Activated CD4-positive, alpha-beta T cell treated with anti-CD3 and anti-CD28 coated beads, Interleukin-2, amount 50 U/mL, for 24 hours (primary cell): ENCODE results near the gene CELF5.
"Not testable (repeated sequence)": the region's sequence is repeated elsewhere in the genome, so short reads cannot be mapped to it uniquely, and the experiment has no call there.

Experiments used
- DNase-seq, 2 donors: peaks; one replicate each; pipeline ENCODE4 v3.0.0-alpha.2; 2020; ENCODE audit warnings: low read depth in 1 of 2, low spot score in 1 of 2

The CELF5 gene

DNA sequence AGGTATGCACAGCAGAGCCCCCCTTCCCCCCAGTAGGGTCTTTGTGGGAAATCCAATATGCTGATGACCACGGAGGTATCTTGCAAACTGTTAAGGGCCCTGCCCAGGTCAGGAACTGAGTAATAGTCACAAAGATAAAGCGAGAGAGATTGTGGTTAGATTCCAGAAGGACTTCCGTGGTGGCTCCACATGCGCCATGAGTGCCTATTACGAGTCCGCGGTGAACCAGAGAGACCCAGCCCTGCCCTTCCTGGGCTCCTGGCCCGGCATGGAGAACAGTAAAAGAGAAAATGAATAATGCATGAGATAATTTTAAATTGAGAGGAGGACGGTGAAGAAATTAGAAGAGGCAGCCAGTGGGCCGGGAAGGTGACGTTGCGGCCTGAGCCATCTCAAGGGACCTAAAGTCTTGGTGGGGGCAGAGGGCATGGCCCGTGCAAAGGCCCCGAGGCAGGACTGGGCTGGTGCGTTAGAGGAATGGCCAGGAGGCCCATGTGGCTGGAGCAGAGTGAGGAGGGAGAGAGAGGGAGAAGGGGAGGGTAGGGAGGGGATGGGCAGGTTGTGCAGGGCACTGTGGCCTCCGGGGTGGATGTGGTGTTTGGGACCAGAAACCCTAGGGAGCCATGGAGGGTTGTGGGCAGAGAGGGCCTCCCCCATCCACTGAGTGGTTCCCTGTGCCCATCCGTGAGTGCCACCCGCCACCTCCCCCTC is 95.3 kb downstream of the CELF5 start:
- DNase-seq, result no peak

DNA sequence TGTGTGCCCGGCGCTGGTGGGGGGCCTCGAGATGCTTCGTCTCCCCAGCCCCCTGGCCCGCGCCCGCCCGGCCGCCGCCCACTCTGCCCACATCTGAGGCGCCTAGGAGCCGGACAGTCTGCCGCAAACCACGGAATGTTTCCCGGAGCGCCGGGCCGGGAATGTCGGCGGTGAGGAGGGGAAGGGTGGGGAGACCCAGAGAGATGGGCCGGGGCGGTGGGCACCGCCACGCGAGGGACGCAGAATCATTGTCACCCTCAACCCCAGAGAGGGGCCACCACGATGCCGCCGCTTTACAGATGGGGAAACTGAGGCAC is 95.9 kb downstream of the CELF5 start:
- DNase-seq, result no peak

DNA sequence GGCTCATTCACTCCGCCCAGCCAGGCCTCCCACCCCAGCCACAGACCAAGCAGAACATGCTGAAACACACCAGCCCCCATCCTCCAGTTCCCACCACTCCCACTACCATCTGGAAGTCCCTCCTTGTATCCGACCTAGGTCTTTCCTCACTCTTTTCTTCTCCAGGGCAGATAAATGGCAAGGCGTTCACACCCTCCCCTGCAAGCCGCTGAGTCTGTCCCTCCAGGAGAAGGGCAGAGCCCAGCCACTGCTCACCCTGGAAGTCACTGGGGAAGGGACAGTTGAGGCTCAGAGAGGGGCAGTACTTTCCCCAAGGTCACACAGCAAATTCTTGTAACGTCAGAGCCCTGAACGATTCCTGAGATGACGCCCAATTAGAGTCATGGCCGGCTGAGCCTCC is 96.4 kb downstream of the CELF5 start:
- no peak for DNase-seq

DNA sequence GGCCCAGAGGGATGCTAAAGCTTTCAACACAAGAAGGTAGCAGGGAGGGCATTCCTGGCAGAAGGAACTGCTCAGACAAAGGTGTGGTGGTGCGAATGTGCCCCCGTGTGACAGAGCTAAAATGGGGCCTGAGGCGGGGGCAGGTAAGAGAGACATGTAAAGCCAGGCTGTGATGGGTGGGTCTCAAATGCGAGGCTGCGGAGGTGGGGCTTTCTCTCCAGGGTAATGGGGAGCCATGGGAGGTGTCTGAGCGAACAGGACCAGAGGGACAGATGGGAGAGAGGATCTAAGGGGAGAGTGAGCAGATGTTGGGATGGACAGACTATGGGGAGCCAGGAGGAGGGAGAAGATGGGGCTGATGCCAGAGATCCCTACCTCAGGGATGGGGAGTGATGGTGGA is 97.2 kb downstream of the CELF5 start:
- no peak for DNase-seq

DNA sequence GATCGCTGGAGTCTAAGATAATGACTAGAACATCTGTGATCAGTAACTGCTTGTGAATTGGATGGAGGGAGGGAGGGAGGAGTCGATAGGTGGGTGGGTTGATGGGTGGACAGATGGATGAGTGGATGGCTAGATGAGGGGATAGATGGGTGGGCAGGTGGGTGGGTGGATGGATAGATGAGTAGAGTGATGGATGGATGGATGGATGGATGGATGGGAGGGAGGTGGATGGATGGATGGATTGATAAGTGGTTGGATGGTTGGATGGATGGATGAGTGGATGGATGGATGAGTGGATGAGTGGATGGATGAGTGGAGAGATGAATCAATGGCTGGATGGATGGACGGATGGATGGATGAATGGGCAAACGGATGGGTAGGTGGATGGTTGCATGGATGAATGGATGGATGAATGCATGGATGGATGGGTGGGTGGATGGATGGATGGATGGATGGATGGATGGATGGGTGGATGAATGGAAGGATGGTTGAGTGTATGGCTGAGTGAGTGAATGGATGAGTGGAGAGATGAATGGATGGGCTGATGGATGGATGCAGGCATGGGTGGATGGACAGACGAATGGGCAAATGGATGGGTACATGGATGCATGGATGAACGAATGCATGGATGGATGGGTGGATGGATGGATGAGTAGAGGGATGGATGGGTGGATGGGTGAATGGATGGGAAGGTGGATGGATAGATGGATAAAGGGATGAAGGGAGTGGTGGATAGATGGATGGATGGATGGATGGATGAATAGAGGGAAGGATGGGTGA is 97.9 kb downstream of the CELF5 start:
- DNase-seq, result no peak

DNA sequence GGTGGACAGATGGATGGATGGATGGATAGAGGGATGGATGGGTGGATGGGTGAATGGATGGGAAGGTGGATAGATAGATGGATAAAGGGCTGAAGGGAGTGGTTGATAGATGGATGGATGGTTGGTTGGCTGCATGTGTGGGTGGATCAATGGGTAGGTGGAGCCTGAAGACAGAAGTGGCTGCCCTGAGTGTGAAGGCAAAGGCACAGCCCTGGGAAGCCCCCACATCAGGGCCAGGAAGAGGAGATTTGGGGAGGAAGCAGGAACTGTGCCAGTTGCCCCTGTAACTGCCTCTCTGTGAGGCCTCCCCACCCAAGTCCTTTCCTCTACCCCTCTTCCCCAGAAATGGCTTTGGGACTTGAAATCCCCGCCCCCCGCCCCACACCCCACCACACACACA is 98.6 kb downstream of the CELF5 start:
- no peak for DNase-seq

DNA sequence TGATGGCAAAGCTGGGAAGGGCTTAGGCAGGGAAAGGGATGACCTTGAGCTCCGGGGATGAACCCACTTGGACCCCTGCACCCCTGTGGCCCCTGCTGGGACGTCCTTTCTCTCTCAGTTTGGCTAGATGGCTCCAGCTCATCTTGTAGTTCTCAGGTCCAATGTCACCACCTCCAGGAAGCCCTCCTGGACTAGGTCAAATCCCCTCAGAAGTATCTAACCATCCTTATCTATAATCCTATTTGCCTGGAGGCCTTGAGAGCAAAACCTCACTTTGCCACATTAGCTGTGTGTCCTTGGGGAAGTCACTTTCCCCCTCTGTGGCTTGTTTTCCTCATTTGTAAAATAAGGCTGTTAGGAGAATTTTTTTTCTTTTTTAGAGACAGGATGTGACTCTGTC is 99.2 kb downstream of the CELF5 start:
- DNase-seq, result no peak

DNA sequence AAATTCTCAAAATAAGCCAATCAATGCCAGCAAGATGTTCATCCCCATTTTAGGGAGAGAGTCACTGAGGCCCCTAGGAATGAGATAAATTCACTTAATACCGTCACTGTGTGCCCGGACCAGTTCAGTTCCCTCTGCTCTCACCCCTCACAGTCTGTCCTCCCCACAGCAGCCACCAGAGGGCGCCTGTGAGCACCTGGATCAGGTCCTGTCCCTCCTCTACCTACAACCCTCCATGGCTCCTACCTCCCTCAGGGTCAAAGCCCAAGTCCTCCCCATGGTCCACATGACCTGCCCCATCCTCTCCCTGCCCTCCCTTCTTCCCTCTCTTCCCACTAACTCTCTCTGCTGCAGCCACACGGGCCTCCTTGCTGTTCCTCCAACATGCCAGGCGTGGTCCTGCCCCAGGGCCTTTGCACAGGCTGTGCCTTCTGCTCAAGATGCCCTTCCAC is 100.0 kb downstream of the CELF5 start:
- peak; percentile 69 to 71 for DNase-seq

DNA sequence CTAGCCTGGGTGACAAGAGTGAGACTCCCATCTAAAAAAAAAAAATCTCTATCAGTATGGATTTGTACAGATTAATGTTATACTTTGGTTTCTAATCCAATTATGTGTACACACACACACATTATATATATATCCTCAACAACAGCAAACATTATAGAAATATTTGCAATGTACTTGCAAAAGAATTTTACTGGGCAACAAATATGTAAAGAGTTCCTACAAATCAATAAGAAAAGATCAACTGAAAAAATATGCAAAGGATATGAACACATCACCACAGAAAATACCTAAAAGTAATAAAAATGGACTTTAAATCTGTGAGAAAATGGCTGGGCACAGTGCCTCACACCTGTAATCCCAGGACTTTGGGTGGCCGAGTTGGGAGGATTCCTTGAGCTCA is 101.0 kb downstream of the CELF5 start:
- no peak for DNase-seq

DNA sequence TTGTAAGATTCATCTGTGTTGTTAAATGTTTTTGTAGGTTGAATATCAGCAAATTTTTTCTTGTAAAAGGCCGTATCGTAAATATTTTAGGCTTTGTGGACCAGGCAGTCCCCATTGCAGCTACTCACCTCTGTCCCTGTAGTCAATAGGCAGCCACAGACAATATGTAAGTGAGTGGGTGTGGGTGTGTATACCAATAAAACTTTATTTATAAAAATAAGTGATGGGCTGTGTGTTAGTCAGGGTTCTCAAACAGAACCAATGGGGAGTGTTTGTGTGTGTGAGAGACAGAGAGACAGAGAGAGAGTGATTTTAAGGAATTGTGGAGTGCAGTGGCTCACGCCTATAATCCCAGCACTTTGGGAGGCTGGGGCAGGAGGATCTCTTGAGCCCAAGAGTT is 104.3 kb downstream of the CELF5 start:
- no peak for DNase-seq

DNA sequence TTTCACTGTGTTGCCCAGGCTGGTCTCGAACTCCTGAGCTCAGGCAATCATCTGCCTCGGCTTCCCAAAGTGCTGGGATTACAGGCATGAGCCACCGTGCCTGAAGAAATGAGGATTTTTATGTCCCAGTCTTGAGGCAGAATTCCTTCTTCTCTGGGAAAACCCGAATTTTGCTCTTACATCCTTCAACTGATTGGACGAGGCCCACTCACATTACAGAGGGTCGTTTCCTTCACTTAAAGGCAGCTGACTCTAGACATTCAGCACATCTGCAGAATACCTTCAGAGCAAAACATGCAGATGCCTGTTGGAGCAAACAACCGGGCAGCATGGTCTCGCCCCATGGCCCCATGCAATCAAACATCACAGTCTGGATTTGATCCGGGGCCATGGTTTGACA is 105.6 kb downstream of the CELF5 start:
- DNase-seq, result no peak

DNA sequence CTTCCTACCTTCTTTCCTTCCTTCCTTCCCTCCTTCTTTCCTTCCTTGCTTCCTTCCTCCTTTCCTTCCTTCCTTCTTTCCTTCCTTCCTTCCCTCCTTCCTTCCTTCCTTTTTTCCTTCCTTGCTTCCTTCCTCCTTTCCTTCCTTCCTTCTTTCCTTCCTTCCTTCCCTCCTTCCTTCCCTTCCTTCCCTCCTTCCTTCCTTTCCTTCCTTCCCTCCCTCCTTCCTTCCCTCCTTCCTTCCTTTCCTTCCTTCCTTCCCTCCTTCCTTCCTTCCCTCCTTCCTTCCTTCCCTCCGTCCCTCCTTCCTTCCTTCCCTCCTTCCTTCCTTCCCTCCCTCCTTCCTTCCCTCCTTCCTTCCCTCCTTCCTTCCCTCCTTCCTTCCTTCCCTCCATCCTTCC is 107.8 kb downstream of the CELF5 start:
- DNase-seq, result not testable (repeated sequence)

DNA sequence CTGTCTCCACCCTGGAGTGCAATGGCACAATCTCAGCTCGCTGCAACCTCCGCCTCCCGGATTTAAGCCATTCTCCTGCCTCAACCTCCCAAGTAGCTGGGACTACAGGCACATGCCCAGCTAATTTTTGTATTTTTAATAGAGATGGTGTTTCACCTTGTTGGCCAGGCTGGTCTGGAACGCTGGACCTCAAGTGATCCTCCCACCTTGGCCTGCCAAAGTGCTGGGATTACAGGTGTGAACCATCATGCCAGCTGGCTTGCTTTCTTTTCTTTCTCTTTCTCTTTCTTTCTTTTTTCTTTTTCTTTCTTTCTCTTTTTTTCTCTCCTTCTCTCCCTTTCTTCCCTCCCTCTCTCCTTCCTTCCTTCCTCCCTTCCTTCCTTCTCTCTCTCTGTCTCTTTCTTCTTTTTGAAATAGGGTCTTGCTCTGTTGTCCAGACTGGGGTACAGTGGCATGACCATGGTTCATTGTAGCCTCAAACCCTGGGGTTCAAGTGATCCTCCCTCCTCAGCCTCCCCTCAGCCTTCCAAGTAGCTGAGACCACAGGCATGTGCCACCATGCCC is 108.6 kb downstream of the CELF5 start:
- DNase-seq, result no peak

DNA sequence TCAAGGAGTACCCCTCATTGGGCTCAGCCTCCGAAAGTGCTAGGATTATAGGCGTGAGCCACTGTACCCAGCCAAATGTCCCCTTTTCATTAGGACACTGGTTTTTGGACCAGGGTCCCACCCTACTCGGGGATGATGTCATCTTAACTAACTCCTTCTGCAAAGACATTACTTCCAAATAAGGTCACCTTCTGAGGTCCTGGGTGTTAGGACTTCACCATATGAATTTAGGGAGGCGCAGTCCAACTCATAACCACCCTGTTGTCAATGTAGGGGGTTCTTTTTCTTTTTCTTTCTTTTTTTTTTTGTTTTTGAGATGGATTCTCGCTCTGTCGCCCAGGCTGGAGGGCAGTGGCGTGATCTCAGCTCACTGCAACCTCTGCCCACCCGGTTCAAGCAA is 109.2 kb downstream of the CELF5 start:
- no peak for DNase-seq

DNA sequence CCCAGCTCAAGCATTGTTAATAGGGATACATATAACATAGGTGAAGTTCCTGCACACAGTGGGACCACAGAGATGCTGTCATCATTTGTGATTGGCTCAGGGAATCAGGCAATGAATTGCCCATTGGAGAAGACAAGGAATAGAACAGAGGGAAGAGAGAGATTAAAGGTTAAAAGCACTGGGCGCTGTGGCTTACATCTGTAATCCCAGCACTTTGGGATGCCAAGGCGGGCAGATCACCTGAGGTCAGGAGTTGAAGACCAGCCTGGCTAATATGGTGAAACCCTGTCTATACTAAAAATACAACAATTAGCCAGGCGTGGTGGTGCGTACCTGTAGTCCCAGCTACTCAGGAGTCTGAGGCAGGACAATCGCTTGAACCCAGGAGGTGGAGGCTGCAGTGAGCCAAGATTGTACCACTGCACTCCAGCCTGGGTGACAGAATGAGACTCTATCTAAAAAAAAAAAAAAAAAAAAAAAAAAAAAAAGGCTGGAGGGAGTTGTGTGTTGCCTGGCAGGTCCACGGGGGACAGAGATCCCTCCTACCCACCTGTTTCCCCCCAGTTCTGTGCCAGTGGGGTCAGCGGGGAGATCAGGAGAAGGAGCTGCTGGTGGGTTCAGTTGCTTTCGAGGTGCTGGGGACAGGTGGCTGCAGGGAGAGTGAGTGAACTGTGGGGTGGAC is 110.4 kb downstream of the CELF5 start:
- not testable (repeated sequence) for DNase-seq

DNA sequence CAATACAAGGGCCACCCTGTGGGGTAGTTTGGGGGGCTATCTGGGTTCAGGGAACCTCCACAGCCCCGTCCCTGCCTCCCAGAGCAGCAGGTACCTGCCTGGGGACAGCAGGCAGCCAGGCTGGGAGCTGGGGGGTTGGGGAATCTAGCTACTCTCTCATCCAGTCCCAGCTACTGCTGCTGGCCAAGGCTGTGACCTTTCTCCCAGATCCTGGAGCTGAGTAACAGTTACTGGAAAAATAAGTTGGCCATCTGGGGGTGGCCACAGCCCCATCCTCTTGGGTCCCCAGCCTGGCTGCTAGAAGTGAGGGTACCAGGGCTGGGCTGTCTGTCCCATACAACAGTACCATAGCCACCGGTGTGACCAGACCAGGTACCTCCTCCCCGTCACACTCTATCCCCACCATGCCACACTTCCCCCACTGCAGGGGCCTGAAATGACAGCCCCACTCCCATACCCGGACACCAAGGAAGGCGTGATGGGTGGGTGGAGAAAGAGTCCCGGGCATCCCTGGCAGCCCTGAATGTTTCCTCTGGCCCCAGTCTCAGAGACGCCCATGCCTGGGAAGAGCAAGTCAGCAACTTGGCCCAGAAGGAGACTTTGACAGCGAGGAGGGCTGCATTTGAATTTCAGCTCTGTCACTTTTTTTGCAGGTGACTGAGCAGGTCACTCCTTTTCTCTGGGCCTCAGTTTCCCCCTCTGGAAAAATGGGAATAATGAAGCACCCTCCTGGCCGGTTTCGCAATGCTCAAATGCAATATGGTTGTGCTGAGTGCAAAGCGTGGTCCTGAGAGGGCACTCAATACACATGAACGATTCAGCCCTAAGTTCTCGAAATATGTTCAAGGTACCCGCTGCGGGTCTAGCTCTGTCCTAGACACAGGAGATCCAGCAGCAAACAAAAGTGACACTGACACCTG is 111.2 kb downstream of the CELF5 start:
- no peak for DNase-seq

DNA sequence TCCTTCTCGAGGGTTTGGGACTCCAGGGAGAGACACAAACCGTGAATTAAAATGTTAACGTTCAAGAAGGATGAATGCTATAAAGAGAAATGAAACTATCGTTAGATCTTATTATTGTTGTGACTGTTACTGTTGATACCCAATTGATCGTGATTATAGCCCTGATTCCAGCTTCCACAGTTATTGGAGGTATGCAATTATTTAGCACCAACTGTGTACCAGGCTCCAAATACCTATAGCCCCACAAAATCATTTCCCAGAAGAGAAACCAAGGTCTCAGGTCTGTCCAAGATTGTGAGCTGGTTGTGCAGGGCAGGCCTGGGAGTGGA is 111.9 kb downstream of the CELF5 start:
- no peak for DNase-seq

DNA sequence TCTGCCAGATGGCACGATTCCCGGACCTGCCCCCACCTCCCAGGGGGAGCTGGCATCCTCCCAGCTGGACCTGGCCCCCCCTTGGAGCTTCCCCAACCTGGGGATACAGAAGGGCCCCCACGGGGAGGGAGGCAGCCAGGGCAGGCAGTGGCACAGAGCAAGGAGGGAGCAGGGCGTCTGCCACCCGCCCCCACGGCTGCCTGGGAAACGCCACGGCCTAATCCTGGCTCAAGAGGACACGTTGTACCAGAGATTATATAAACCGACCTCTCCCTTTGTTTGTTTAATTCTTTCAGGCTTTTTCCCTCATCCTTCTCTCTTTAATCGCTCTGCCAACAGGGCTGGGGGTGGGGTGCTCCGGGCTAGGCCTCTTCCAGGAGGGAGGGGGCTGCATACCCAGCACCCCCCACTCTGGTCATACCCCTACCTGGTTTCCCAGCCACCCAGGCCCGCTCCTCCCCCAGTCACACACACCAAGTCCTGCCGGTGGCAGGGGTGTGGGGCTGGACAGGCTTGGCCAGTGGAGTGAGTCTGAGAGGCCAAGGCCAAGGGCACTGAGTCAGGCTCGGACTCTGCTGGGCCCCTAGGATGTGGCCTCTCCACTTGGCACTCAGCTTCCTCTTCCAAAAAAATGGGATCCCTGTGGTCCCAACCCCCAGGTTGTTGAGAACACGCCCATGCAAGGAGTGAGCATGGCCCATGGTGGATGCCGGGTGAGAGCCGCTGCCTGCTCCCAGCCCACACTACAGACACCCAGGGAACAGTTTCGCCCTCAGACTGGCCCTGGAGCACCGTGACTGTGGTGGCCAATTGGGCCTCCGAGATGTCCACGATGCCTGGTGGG is 112.4 kb downstream of the CELF5 start:
- DNase-seq, result no peak

DNA sequence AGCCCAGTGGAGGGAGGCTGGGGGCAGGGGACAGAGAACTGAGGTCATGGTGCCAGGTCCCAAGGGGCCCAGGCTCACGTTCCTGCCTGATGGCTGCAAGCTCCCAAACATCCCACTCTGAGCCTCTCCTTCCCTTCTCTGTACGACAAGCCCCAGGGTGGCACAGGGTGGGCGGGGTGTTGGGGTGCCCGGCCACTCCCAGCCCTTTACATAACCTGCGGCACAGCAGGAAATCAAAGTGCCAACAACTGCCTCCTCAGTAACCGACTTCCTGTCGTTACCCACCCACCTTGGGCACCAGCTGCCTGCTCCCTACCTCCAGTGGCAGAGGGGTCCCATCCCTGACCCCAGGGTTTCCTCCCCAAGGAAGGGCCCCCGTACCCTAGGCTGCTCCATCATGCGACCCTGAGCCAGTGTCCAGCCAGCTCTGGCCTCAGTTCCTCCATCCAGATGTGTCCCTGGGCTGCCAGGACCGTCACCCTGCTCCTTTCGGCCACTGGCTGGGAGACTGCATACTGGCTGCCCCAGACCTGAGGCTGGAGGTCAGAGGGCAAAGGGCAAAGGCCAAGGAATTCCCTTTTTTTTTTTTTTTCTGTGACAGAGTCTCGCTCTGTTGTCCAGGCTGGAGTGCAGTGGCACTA is 114.2 kb downstream of the CELF5 start:
- peak in 1 of 2 donors; percentile 19 for DNase-seq

DNA sequence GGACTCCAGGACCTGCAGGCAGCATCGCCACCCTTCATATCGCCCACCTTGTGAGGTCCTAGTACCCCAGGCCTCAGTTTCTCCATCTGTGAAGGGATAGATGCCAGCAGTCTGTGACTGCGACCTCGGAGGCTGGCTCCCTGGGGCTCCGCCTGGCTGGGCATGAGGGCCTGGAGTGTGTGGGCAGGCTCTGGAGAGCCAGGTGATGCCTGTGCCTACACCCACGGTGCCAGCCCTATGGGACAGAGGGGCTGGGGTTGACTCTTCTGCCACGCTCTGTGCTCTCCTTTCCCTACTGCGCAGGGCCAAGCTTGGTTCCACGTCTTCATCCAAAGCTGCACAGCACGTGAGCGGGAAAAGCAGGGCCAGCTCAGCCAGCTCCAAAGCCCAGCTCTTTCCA is 115.9 kb downstream of the CELF5 start:
- DNase-seq, result no peak
